ENCODE results near the gene OR4K14.

Gene OR4K14

GRCh38 chr14:20031058-20031457, 12.0 kb upstream of the OR4K14 start:
- in situ Hi-C loops (cut with MboI; ENCODE audit: low sequenced_read_pairs, unreplicated experiment) = no loop called here
- TF ChIP-seq CTCF (IDR thresholded peaks at IDR 0.05; ENCODE audit: borderline replicate concordance, control extremely low read depth, extremely low read depth, insufficient read depth, missing control alignments) = no peak
- no peak for DNase-seq (ENCODE audit: low spot score)

GRCh38 chr14:20008156-20008555, 11.0 kb downstream of the OR4K14 start:
- TF ChIP-seq CTCF (IDR thresholded peaks at IDR 0.05; ENCODE audit: borderline replicate concordance, control extremely low read depth, extremely low read depth, insufficient read depth, missing control alignments) = no peak
- in situ Hi-C loops (cut with MboI; ENCODE audit: low sequenced_read_pairs, unreplicated experiment) = no loop called here
- DNase-seq (ENCODE audit: low spot score) = no peak

GRCh38 chr14:20002319-20002718, 16.8 kb downstream of the OR4K14 start:
- no peak for DNase-seq (ENCODE audit: low spot score)

GRCh38 chr14:20001863-20002262, 17.2 kb downstream of the OR4K14 start, which contains the start of gene OR4Q2:
Gene OR4Q2 (plus strand): TSS chr14:20002163.
- no peak for TF ChIP-seq CTCF (IDR thresholded peaks at IDR 0.05; ENCODE audit: borderline replicate concordance, control extremely low read depth, extremely low read depth, insufficient read depth, missing control alignments)
- in situ Hi-C loops (cut with MboI; ENCODE audit: low sequenced_read_pairs, unreplicated experiment) = no loop called here
- DNase-seq (ENCODE audit: low spot score) = no peak

More at GRCh38 chr14:20002319-20002718, 16.8 kb downstream of the OR4K14 start:
- in situ Hi-C loops (cut with MboI; ENCODE audit: low sequenced_read_pairs, unreplicated experiment) = no loop called here
- no peak for TF ChIP-seq CTCF (IDR thresholded peaks at IDR 0.05; ENCODE audit: borderline replicate concordance, control extremely low read depth, extremely low read depth, insufficient read depth, missing control alignments)

- no peak for DNase-seq (ENCODE audit: low spot score)
- no peak for TF ChIP-seq CTCF (IDR thresholded peaks at IDR 0.05; ENCODE audit: borderline replicate concordance, control extremely low read depth, extremely low read depth, insufficient read depth, missing control alignments)
- in situ Hi-C loops (cut with MboI; ENCODE audit: low sequenced_read_pairs, unreplicated experiment) = no loop called here
Observed at GRCh38 chr14:19993438-19993837, 25.7 kb downstream of the OR4K14 start.

- in situ Hi-C loops (cut with MboI; ENCODE audit: low sequenced_read_pairs, unreplicated experiment) = no loop called here
Observed at GRCh38 chr14:19975291-19975690, 43.8 kb downstream of the OR4K14 start, which contains the start of gene OR4K15. Gene OR4K15 (plus strand): TSS chr14:19975591. CDS start chr14:19975591, 0 bp downstream.

More at GRCh38 chr14:19975291-19975690, 43.8 kb downstream of the OR4K14 start, which contains the start of gene OR4K15:
- TF ChIP-seq CTCF (IDR thresholded peaks at IDR 0.05; ENCODE audit: borderline replicate concordance, control extremely low read depth, extremely low read depth, insufficient read depth, missing control alignments) = no peak
- DNase-seq (ENCODE audit: low spot score) = no peak

Measured in GM13976 (cell line).